Measurements from ENCODE around the gene ZNF236. TPM values are rescaled to one million over a fixed set of nuclear protein-coding genes. Genes with fewer than 3 reads are reported as not detected.

The ZNF236 gene
- total RNA-seq, 2 donors from 2014 or later, result 9.7 to 16.9 TPM

DNA sequence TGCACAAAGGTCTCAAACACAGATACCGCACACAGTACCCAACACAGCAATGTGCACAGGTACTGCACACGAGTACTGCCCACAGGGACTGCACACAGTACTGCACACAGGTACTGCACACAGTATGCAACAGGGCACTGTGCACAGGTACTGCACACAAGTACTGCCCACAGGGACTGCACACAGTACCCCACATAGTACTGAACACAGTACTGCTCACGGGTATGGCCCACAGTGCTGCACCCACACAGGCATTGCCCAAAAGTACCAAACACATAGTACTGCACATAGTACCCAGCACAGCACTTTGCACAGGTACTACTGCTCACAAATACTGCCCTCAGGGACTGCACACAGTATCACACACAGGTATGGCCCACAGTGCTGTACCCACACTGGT, 73.1 kb downstream of the ZNF236 start:
- intact Hi-C loops (cut with DNase I), result no loop called here
- H3K36me3 ChIP-seq, result peaks cover 23% of the 10 kb centered on the region
- H3K27ac ChIP-seq, result no peak overlapping the region
- no peak overlapping the region for H3K4me3 ChIP-seq
- H3K27me3 ChIP-seq, result no peaks in the 10 kb centered on the region
- H3K9me3 ChIP-seq, result no peaks in the 10 kb centered on the region
- TF ChIP-seq, protein P1, sequence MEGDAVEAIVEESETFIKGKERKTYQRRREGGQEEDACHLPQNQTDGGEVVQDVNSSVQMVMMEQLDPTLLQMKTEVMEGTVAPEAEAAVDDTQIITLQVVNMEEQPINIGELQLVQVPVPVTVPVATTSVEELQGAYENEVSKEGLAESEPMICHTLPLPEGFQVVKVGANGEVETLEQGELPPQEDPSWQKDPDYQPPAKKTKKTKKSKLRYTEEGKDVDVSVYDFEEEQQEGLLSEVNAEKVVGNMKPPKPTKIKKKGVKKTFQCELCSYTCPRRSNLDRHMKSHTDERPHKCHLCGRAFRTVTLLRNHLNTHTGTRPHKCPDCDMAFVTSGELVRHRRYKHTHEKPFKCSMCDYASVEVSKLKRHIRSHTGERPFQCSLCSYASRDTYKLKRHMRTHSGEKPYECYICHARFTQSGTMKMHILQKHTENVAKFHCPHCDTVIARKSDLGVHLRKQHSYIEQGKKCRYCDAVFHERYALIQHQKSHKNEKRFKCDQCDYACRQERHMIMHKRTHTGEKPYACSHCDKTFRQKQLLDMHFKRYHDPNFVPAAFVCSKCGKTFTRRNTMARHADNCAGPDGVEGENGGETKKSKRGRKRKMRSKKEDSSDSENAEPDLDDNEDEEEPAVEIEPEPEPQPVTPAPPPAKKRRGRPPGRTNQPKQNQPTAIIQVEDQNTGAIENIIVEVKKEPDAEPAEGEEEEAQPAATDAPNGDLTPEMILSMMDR (IDR thresholded peaks at IDR 0.05), result no peak
- no peak overlapping the region for H3K9ac ChIP-seq (ENCODE audit: low read depth in 2 of 2, low read length in 2 of 2)
- no peaks in the 10 kb centered on the region for H3K4me1 ChIP-seq
- DNase-seq, result no peak

DNA sequence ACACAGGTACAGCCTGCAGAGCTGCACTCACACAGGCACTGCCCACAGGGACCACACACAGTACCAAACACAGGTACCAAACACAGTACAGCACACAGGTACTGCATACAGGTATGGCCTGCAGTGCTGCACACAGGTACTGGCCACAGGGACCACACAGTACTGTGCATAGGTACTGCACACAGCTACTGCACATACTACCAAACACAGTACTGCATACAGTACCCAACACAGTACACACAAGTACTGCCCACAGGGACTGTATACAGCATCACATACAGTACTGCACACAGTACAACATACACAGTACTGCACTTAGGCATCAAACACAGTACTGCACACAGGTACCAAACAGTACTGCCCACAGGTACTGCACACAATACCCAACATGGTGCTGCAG, 74.3 kb downstream of the ZNF236 start:
- peaks cover 23% of the 10 kb centered on the region for H3K36me3 ChIP-seq
- DNase-seq, result no peak
- TF ChIP-seq, protein P1 (IDR thresholded peaks at IDR 0.05), result no peak

DNA sequence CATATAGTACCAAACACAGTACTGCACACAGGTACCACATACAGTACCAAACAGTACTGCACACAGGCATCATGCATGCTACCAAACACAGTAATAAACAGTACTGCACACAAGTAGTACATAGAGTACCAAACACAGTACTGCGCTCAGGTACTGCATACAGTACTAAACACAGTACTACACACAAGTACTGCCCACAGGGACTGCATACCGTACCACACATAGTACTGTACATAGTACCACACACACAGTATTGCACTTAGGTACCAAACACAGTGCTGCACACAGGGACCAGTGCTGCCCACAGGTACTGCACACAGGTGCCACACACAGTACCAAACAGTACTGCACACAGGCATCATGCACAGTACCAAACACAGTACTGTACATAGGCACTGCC, 74.9 kb downstream of the ZNF236 start:
- no peaks in the 10 kb centered on the region for H3K27me3 ChIP-seq
- TF ChIP-seq, protein P1 (IDR thresholded peaks at IDR 0.05), result no peak
- no peaks in the 10 kb centered on the region for H3K4me1 ChIP-seq
- H3K9me3 ChIP-seq, result no peaks in the 10 kb centered on the region
- DNase-seq, result no peak
- H3K9ac ChIP-seq (ENCODE audit: low read depth in 2 of 2, low read length in 2 of 2), result no peak overlapping the region
- no peak overlapping the region for H3K4me3 ChIP-seq
- no peak overlapping the region for H3K27ac ChIP-seq
- peaks cover 23% of the 10 kb centered on the region for H3K36me3 ChIP-seq
- intact Hi-C loops (cut with DNase I), result no loop called here

More for the DNA sequence above, 74.3 kb downstream of the ZNF236 start:
- Histone ChIP-seq H3K27me3 (no peaks in the 10 kb centered on the region), H3K4me1 (no peaks in the 10 kb centered on the region), H3K4me3 (no peak overlapping the region), H3K27ac (no peak overlapping the region), H3K9me3 (no peaks in the 10 kb centered on the region), H3K9ac (ENCODE audit: low read depth in 2 of 2, low read length in 2 of 2) (no peak overlapping the region)
- intact Hi-C loops (cut with DNase I), result no loop called here

DNA sequence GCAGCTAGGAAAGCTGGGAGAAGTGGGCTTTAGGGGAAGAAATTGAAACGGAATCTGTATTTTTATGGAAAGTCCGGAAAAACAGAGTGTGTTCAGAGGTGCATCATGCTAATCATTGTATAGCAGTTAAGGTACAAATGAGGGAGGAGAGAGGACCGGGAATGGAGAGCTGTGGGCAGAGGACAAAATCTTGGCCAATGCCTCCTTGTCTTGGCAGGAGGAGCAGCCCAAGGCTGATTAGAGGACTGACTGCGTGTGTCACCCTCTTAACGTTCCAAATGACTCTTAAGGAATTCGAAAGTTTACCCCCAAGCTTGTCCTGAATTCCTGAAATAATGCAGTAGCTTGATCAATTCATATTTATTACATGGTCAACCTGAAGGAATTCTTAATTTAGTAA, 81.0 kb downstream of the ZNF236 start:
- Histone ChIP-seq H3K36me3 (no peaks in the 10 kb centered on the region), H3K27me3 (no peaks in the 10 kb centered on the region), H3K4me1 (no peaks in the 10 kb centered on the region), H3K9ac (ENCODE audit: low read depth in 2 of 2, low read length in 2 of 2) (no peak overlapping the region), H3K27ac (no peak overlapping the region), H3K9me3 (no peaks in the 10 kb centered on the region), H3K4me3 (no peak overlapping the region)
- DNase-seq, result no peak
- intact Hi-C loops (cut with DNase I), result no loop called here
- TF ChIP-seq, protein P1 (IDR thresholded peaks at IDR 0.05), result no peak

DNA sequence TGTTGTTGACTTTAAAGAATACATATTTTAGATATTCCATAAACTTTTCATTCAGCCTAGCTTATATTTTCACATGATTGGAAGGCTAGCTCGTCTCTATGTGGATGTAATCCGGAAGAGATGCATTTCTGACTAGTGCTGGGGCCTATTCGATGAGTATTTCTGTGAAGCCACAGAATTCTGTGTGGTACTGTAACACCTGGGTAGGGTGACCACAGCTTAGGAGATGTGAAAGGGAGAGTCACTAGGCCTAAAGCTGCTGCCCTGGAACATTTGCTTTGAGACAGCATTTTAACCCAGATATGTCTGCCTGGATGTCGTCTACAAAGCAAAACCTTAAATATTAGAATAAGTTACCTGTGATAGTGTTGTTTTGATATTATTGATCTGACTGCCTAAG, 83.5 kb downstream of the ZNF236 start:
- H3K9ac ChIP-seq (ENCODE audit: low read depth in 2 of 2, low read length in 2 of 2), result no peak overlapping the region
- H3K36me3 ChIP-seq, result no peaks in the 10 kb centered on the region
- DNase-seq, result no peak
- no peaks in the 10 kb centered on the region for H3K27me3 ChIP-seq
- TF ChIP-seq, protein P1 (IDR thresholded peaks at IDR 0.05), result no peak
- intact Hi-C loops (cut with DNase I), result no loop called here
- no peaks in the 10 kb centered on the region for H3K9me3 ChIP-seq
- no peak overlapping the region for H3K27ac ChIP-seq
- no peak overlapping the region for H3K4me3 ChIP-seq
- H3K4me1 ChIP-seq, result no peaks in the 10 kb centered on the region

DNA sequence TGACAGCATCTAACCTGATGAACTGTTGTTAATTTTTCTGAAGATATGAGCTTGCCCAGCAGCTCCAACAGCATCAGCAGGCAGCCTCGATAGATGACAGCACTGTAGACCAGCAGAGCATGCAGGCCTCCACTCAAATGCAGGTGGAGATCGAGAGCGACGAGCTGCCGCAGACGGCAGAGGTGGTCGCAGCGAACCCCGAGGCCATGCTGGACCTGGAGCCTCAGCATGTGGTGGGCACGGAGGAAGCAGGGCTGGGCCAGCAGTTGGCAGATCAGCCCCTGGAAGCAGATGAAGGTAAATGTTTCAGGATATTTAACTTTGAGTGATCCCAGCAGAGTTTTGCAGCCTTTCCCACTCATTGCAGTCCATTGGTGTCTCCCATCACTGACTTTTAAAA, 85.9 kb downstream of the ZNF236 start:
- H3K4me1 ChIP-seq, result no peaks in the 10 kb centered on the region
- H3K36me3 ChIP-seq, result no peaks in the 10 kb centered on the region
- no peaks in the 10 kb centered on the region for H3K27me3 ChIP-seq
- no peak for DNase-seq
- no peak overlapping the region for H3K4me3 ChIP-seq
- H3K9ac ChIP-seq (ENCODE audit: low read depth in 2 of 2, low read length in 2 of 2), result no peak overlapping the region
- H3K9me3 ChIP-seq, result no peaks in the 10 kb centered on the region
- H3K27ac ChIP-seq, result no peak overlapping the region
- TF ChIP-seq, protein P1 (IDR thresholded peaks at IDR 0.05), result no peak
- intact Hi-C loops (cut with DNase I), result no loop called here

Data from colonic mucosa (tissue), 4 donors.